H1 (cell line): ENCODE results near the gene LRRTM3. TPM values are rescaled to one million over a fixed set of nuclear protein-coding genes. Genes with fewer than 3 reads are reported as not detected.

Experiments used
- CTCF ChIA-PET: fragments of 300-600 bp; sonication (Branson Sonifier 250); formaldehyde crosslinking; loops from one replicate; lab custom pipeline; 2021; ENCODE audit not compliant: partially characterized antibody; lab: Charles Lee
- POLR2A ChIA-PET: fragments of 300-600 bp; sonication (Branson Sonifier 250); formaldehyde crosslinking; loops from one replicate; lab custom pipeline; 2021; ENCODE audit warnings: inconsistent platforms; ENCODE audit not compliant: partially characterized antibody; lab: Charles Lee
- DNase-seq, 2 experiments: peaks; one replicate each; pipeline versions ENCODE4 v3.0.0 to v3.0.0-alpha.2; 2010 to 2022; ENCODE audit warnings: low spot score in 2 of 2, low read depth in 1 of 2, mixed read lengths in 1 of 2
- FAIRE-seq: peaks from 2 replicates; lab custom pipeline; 2011; peaks lifted over from hg19 to GRCh38; lab: Jason Lieb, UNC
- H2AFZ ChIP-seq: 2 replicates; pipeline ENCODE4 v1.8.1; 2012; ENCODE audit warnings: low read length, inconsistent platforms
- H2AK5ac ChIP-seq: 2 replicates; pipeline ENCODE4 v1.6.1; 2013; ENCODE audit warnings: low read depth, low read length
- H2BK120ac ChIP-seq: replicated peaks from 2 replicates; pipeline ENCODE3; 2013; ENCODE audit warnings: low read depth, low read length, inconsistent platforms
- H2BK12ac ChIP-seq: 2 replicates; pipeline ENCODE4 v1.6.1; 2013; ENCODE audit warnings: low read depth, low read length
- H2BK15ac ChIP-seq: 2 replicates; pipeline ENCODE4 v1.6.1; 2013; ENCODE audit warnings: low read length
- H2BK20ac ChIP-seq: 2 replicates; pipeline ENCODE4 v1.6.1; 2013; ENCODE audit warnings: low read length
- H2BK5ac ChIP-seq: 2 replicates; pipeline ENCODE4 v1.6.1; 2013; ENCODE audit warnings: low read depth, low read length
- H3K14ac ChIP-seq: 2 replicates; pipeline ENCODE4 v1.6.1; 2013; ENCODE audit warnings: inconsistent platforms; ENCODE audit not compliant: insufficient read length
- H3K18ac ChIP-seq: 2 replicates; pipeline ENCODE4 v1.6.1; 2013; ENCODE audit warnings: low read length; ENCODE audit errors: extremely low read depth
- H3K23ac ChIP-seq: 2 replicates; pipeline ENCODE4 v1.6.1; 2013; ENCODE audit warnings: inconsistent platforms; ENCODE audit not compliant: insufficient read length
- H3K23me2 ChIP-seq: 2 replicates; pipeline ENCODE4 v1.6.1; 2013; ENCODE audit warnings: low read depth, low read length
- H3K27ac ChIP-seq: 2 replicates; pipeline ENCODE4 v1.6.1; 2011; ENCODE audit warnings: low read depth, low read length, inconsistent platforms
- H3K27me3 ChIP-seq, 4 experiments: replicated peaks in 1 of 4; 1 replicate in 1 of 4; 2 replicates in 3 of 4; pipeline versions ENCODE4 v1.6.1 to v1.8.1; 2011 to 2013; ENCODE audit warnings: low read length in 3 of 4, mild to moderate bottlenecking in 3 of 4, inconsistent platforms in 2 of 4, mixed read lengths in 2 of 4, moderate library complexity in 1 of 4; ENCODE audit not compliant: control insufficient read depth in 3 of 4, insufficient read depth in 3 of 4; ENCODE audit errors: extremely low read depth in 1 of 4
- H3K36me3 ChIP-seq, 4 experiments: 2 replicates each; pipeline versions ENCODE4 v1.6.1 to v1.8.1; 2011 to 2013; ENCODE audit warnings: mild to moderate bottlenecking in 4 of 4, low read length in 3 of 4, moderate library complexity in 2 of 4, control low read depth in 1 of 4, inconsistent platforms in 1 of 4; ENCODE audit not compliant: insufficient read depth in 4 of 4, control insufficient read depth in 2 of 4
- H3K4ac ChIP-seq: replicated peaks from 2 replicates; pipeline ENCODE3; 2013; ENCODE audit warnings: low read length, low read depth, mixed read lengths, inconsistent platforms; ENCODE audit not compliant: insufficient read length
- H3K4me1 ChIP-seq, 4 experiments: replicated peaks in 1 of 4; 1 replicate in 1 of 4; 2 replicates in 3 of 4; pipeline versions ENCODE4 v1.6.1 to v1.8.1; 2011 to 2013; ENCODE audit warnings: low read length in 3 of 4, inconsistent platforms in 2 of 4, mixed read lengths in 1 of 4; ENCODE audit not compliant: insufficient read depth in 4 of 4, control insufficient read depth in 3 of 4
- H3K4me2 ChIP-seq, 2 experiments: 2 replicates each; pipeline versions ENCODE4 v1.6.1 to v1.8.1; 2011 to 2013; ENCODE audit warnings: low read depth in 2 of 2, low read length in 2 of 2, control low read depth in 1 of 2, inconsistent platforms in 1 of 2, mild to moderate bottlenecking in 1 of 2; ENCODE audit not compliant: insufficient read depth in 1 of 2
- H3K4me3 ChIP-seq, 4 experiments: fragments of 200-600, 300-600 bp in 1 of 4; sonication (generic), shearing (Covaris generic), sonication (Bioruptor Twin) in 1 of 4; 2 replicates each; pipeline versions ENCODE4 v1.5.1 to v1.8.1; 2011 to 2016; ENCODE audit warnings: low read length in 4 of 4, low read depth in 3 of 4, control low read depth in 2 of 4, inconsistent platforms in 2 of 4, mild to moderate bottlenecking in 2 of 4, mixed read lengths in 1 of 4, moderate library complexity in 1 of 4; ENCODE audit not compliant: insufficient read depth in 2 of 4; ENCODE audit errors: extremely low read depth in 1 of 4
- H3K56ac ChIP-seq: replicated peaks from 2 replicates; pipeline ENCODE3; 2013; ENCODE audit warnings: low read depth, mild to moderate bottlenecking, mixed read lengths, low read length, inconsistent platforms; ENCODE audit not compliant: insufficient read length
- H3K79me1 ChIP-seq: 2 replicates; pipeline ENCODE4 v1.6.1; 2013; ENCODE audit warnings: low read depth, low read length, control low read depth
- H3K79me2 ChIP-seq, 2 experiments: 2 replicates each; pipeline versions ENCODE4 v1.6.1 to v1.8.1; 2012 to 2013; ENCODE audit warnings: low read length in 2 of 2, mild to moderate bottlenecking in 2 of 2, inconsistent platforms in 1 of 2; ENCODE audit not compliant: insufficient read depth in 2 of 2, control insufficient read depth in 1 of 2
- H3K9ac ChIP-seq, 4 experiments: replicated peaks in 1 of 4; 1 replicate in 1 of 4; 2 replicates in 3 of 4; pipeline versions ENCODE4 v1.6.1 to v1.8.1; 2011 to 2013; ENCODE audit warnings: low read depth in 3 of 4, low read length in 3 of 4, control low read depth in 2 of 4, mild to moderate bottlenecking in 2 of 4, moderate library complexity in 2 of 4, inconsistent platforms in 1 of 4; ENCODE audit errors: extremely low read depth in 1 of 4
- H3K9me3 ChIP-seq, 2 experiments: 2 replicates each; pipeline versions ENCODE4 v1.6.1 to v1.8.1; 2012 to 2013; ENCODE audit warnings: mild to moderate bottlenecking in 2 of 2, moderate library complexity in 2 of 2, control low read depth in 1 of 2, inconsistent platforms in 1 of 2, low read depth in 1 of 2, low read length in 1 of 2, mixed read lengths in 1 of 2; ENCODE audit not compliant: insufficient read depth in 2 of 2
- H4K20me1 ChIP-seq, 2 experiments: replicated peaks in 1 of 2; 2 replicates each; pipeline versions ENCODE3 to v1.8.1; 2011 to 2013; ENCODE audit warnings: inconsistent platforms in 2 of 2, low read length in 2 of 2, mild to moderate bottlenecking in 1 of 2; ENCODE audit not compliant: insufficient read depth in 2 of 2, control insufficient read depth in 1 of 2
- H4K5ac ChIP-seq: 2 replicates; pipeline ENCODE4 v1.6.1; 2013; ENCODE audit warnings: low read length, low read depth, mixed read lengths, inconsistent platforms; ENCODE audit not compliant: insufficient read length
- H4K8ac ChIP-seq: 2 replicates; pipeline ENCODE4 v1.8.0; 2013; ENCODE audit warnings: mild to moderate bottlenecking, moderate library complexity, low read length, inconsistent platforms; ENCODE audit not compliant: insufficient read depth; ENCODE audit errors: extremely low read depth
- H4K91ac ChIP-seq: replicated peaks from 2 replicates; pipeline ENCODE3; 2013; ENCODE audit warnings: low read length, mixed read lengths, inconsistent platforms; ENCODE audit not compliant: insufficient read length
- BCL11A ChIP-seq, 2 experiments: IDR thresholded peaks; one replicate each; pipeline ENCODE4 v1.6.1; 2011; ENCODE audit warnings: low read depth in 2 of 2, low read length in 2 of 2, mild to moderate bottlenecking in 2 of 2
- POU5F1 ChIP-seq: IDR thresholded peaks from 2 replicates; pipeline ENCODE4 v1.6.1; 2011; ENCODE audit warnings: low read depth, mild to moderate bottlenecking, low read length, moderate library complexity
- SUZ12 ChIP-seq: fragments of 200-600 bp; sonication (generic); IDR thresholded peaks from 2 replicates; pipeline ENCODE4 v1.6.1; 2012; ENCODE audit warnings: mild to moderate bottlenecking, inconsistent platforms, low read length, moderate library complexity, mixed read lengths
- WGBS, 2 experiments: shearing (Covaris generic) in 1 of 2; methylation state at CpG; one replicate each; pipeline versions ENCODE4 v1.1.6 to v1.1.7; 2013 to 2015; ENCODE audit warnings: low lambda C conversion rate in 2 of 2, mixed read lengths in 2 of 2, inconsistent platforms in 1 of 2, low coverage in 1 of 2, missing lambda C conversion rate in 1 of 2; ENCODE audit not compliant: insufficient replicate concordance in 2 of 2, insufficient coverage in 1 of 2, insufficient read length in 1 of 2; ENCODE audit errors: extremely low coverage in 1 of 2, missing lambda C conversion rate in 1 of 2; 5-methylcytosine and 5-hydroxymethylcytosine counted together
- polyA plus RNA-seq, 7 experiments: library from polyadenylated mRNA; depleted of rRNA in 3 of 7; stranded (reverse) in 5 of 7; unstranded in 2 of 7; fragments of >200 nt in 5 of 7; fragments of 200-250 nt in 2 of 7; gene quantifications; 1 replicate in 5 of 7; 2 replicates in 1 of 7; 4 replicates in 1 of 7; pipeline versions ENCODE4 v1.2.1 to v1.2.3, GENCODE V29; 2011 to 2013; ENCODE audit warnings: missing spikeins in 2 of 7, mixed read lengths in 2 of 7
- total RNA-seq: library from RNA; stranded (reverse); fragmentation: NEBNext Ultra II Directional; extraction: Animal tissue kit (Norgen Biotek cat#: 25700); gene quantifications from 2 replicates; pipeline ENCODE4 v1.2.1, GENCODE V29; 2021
- TF ChIP-seq, protein P1 (sequence below): IDR thresholded peaks from 2 replicates; pipeline ENCODE4 v1.6.1; 2011; ENCODE audit warnings: low read depth, mild to moderate bottlenecking, low read length; ENCODE audit not compliant: insufficient read depth

Gene LRRTM3
- total and polyA plus RNA-seq, 2 of the 8 experiments (the other 6 are each of a cell fraction or from before 2014, with no cell fraction given), result 0.33 to 0.48 TPM

DNA sequence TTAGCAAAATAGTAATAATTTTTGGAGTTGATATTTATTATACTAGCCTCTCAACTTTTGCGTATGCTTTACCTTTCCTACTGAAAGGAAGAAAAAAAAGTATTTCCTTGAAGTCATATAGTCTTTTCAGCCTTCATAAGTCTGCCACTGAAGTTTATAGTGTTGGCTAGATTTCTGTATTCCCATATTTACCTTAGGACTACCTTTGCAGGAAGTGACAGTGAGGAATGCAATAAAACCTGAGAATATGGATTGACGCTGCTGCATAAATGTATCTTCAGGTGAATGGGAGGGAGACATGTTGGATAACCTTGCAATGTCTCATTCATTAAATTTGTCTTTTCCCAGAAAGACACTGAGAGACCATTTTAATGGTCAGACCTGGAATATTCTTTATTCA, 6.6 kb upstream of the LRRTM3 start:
- H3K27me3 ChIP-seq, result no peaks in the 10 kb centered on the region
- H2AFZ ChIP-seq, result no peak overlapping the region
- no peak overlapping the region for H3K4me3 ChIP-seq
- no peak overlapping the region for H3K14ac ChIP-seq
- H3K79me1 ChIP-seq, result no peaks in the 10 kb centered on the region
- H2AK5ac ChIP-seq, result no peak overlapping the region
- no peak overlapping the region for H4K8ac ChIP-seq
- H3K9ac ChIP-seq, result no peak overlapping the region
- H3K27ac ChIP-seq, result no peak overlapping the region
- no peak overlapping the region for H2BK15ac ChIP-seq
- no peaks in the 10 kb centered on the region for H4K20me1 ChIP-seq
- H3K18ac ChIP-seq, result no peak overlapping the region
- no peak overlapping the region for H2BK5ac ChIP-seq
- no peak overlapping the region for H2BK12ac ChIP-seq
- no peak overlapping the region for H4K91ac ChIP-seq
- DNase-seq (no peak), FAIRE-seq (no peak)
- no peaks in the 10 kb centered on the region for H3K36me3 ChIP-seq
- no peak overlapping the region for H3K23ac ChIP-seq
- H4K5ac ChIP-seq, result no peak overlapping the region
- WGBS, 2 experiments, result 89% methylated on average over 2 of the region's 2 CpGs; no CpG with 5 or more reads in 1 of the 2 experiments
- no peak overlapping the region for H3K4me2 ChIP-seq
- no peak overlapping the region for H2BK120ac ChIP-seq
- H2BK20ac ChIP-seq, result no peak overlapping the region
- TF ChIP-seq BCL11A (IDR thresholded peaks at IDR 0.05; ENCODE audit: low read depth in 2 of 2, low read length in 2 of 2) (no peak), SUZ12 (no peak), POU5F1 (no peak)
- TF ChIP-seq, protein P1, sequence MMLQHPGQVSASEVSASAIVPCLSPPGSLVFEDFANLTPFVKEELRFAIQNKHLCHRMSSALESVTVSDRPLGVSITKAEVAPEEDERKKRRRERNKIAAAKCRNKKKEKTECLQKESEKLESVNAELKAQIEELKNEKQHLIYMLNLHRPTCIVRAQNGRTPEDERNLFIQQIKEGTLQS, result no peak
- no peaks in the 10 kb centered on the region for H3K79me2 ChIP-seq
- H3K9me3 ChIP-seq, result no peaks in the 10 kb centered on the region
- no peaks in the 10 kb centered on the region for H3K23me2 ChIP-seq
- CTCF ChIA-PET, result no interaction called here
- H3K4ac ChIP-seq, result no peak overlapping the region
- POLR2A ChIA-PET, result no interaction called here
- H3K56ac ChIP-seq, result no peak overlapping the region
- no peaks in the 10 kb centered on the region for H3K4me1 ChIP-seq
